A673 (cell line): ENCODE measurements around the gene GNG11.

Experiments used
- EZH2 ChIP-seq: fragments of 200-600 bp; sonication (generic); IDR thresholded peaks from 2 replicates; pipeline ENCODE4 v1.6.1; 2017; ENCODE audit warnings: borderline replicate concordance, low read depth, mild to moderate bottlenecking, mixed read lengths, antibody characterized with exemption, low read length; ENCODE audit not compliant: poor library complexity, severe bottlenecking
- TF ChIP-seq, protein P1 (sequence below): fragments of 300-800, 200-600 bp; sonication (generic); conservative IDR thresholded peaks from 2 replicates; pipeline ENCODE4 v1.5.1; 2017; ENCODE audit warnings: low read depth, mild to moderate bottlenecking, antibody characterized with exemption, low read length, moderate library complexity, mixed read lengths

DNA sequence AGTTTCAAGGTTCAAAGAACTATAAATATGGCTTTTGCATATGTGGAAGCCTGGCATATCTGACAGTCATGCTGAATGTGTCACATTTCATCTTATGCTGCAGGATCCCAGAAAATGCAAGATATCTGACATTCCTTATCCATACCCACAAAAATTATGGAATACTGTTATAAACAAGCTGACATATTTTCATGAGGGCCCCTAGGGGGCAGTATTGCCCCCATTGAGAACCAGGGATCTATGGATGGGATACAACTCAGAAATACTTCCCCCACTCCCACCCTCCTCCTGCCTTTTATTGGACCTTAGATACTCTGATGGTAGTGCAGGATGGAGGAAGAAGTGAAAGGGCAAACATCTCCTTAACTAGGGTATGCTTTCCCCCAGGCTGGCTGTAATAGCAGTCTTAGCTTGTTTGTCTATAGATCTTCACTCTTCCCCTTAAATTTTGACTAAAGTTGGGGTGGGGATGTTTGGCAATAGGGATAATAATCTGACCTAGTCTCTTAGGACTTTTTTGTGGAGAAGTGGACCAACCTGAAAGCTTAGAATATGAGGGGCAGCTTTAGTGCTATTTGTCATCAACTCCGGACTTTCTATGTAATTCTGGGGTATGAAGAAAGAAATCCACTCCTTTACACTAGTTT, 18.6 kb upstream of the GNG11 start:
- TF ChIP-seq, protein P1, sequence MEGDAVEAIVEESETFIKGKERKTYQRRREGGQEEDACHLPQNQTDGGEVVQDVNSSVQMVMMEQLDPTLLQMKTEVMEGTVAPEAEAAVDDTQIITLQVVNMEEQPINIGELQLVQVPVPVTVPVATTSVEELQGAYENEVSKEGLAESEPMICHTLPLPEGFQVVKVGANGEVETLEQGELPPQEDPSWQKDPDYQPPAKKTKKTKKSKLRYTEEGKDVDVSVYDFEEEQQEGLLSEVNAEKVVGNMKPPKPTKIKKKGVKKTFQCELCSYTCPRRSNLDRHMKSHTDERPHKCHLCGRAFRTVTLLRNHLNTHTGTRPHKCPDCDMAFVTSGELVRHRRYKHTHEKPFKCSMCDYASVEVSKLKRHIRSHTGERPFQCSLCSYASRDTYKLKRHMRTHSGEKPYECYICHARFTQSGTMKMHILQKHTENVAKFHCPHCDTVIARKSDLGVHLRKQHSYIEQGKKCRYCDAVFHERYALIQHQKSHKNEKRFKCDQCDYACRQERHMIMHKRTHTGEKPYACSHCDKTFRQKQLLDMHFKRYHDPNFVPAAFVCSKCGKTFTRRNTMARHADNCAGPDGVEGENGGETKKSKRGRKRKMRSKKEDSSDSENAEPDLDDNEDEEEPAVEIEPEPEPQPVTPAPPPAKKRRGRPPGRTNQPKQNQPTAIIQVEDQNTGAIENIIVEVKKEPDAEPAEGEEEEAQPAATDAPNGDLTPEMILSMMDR: peak; percentile 89
- TF ChIP-seq EZH2: no peak
